ENCODE results near the gene FFAR2. TPM values are rescaled to one million over a fixed set of nuclear protein-coding genes. Genes with fewer than 3 reads are reported as not detected.
"Not testable (repeated sequence)": the region's sequence is repeated elsewhere in the genome, so short reads cannot be mapped to it uniquely, and the experiment has no call there.

FFAR2 gene
- not detected in 2 replicates for total RNA-seq (2014; rRNA removed; shearing (Covaris generic))

DNA sequence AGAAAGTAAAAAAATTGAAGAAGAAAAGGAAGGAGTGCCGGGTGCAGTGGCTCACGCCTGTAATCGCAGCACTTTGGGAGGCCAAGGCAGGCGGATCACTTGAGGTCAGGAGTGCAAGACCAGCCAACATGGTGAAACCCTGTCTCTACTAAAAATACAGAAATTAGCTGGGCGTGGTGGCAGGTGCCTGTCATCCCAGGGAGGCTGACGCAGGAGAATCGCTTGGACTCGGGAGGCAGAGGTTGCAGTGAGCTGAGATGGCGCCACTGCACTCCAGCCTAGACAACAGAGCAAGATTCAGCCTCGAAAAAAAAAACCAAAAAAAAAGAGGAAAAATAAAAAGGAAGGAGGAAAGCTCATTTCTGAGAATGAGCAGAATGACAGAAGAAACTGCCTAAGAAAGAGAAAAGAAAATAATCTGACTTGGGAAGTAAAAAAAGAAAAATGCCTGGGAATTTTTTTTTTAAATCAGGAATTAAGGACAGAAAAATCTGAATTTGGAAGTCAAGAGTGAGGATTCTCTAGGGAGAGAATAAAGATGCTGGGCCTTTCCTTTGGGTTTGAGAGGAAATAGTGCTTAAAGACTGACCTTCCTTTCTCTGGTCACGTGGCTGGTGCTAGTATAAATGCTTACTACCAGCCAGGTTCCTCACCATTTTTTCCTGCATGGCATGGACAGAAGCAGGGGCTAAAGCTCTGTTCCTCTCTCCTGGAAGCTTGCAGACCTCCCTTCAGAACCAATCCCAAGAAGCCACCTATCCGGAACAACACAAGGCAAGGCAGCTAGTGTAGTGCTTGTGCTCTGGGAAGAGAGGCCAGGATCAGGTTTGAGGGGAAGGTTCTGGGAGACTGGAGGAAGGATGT is at the start of gene FFAR2:
TSS of gene FFAR2 (plus strand) at position 652 of the 864 bp plus-strand sequence. CDS start 1,458 bp downstream, outside the sequence.
- DNase-seq (ENCODE audit: low read depth) = no peak

DNA sequence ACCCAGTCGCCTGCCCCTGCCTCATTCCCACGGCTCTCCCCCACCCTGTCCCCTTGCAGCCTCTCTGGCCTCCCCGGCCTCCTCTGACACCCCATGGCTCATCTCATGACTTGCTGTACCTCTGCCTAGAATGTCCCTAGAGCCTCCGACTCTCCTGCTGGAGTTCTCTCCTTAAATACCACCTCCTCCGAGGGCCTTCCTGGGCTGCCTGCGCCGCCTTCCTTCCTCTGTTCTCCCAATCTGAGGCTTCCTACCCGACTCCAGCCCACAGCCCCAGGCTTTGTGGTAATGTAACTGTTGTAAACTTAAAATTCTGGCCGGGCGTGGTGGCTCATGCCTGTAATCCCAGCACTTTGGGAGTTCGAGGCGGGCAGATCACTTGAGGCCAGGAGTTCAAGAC is 49.5 kb upstream of the FFAR2 start:
- no peak for DNase-seq (ENCODE audit: low read depth)

DNA sequence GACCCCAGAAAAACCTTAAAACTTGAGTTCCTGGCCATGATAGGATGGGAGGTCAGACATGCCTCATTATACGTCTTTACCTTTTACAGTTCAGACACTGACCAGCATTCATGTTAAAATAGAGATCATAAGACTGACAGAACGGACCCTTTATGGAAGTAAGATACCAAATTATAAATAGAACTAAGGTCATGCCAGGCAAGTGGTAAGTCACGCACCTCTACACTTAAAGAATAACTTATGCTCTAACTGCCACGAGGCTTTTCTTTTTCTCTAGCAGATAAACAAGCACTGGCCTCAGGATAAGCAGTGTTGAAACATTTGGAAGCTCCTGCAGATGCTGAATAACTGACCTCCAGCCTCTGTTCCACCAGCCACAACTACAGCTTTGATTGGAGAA is 48.8 kb upstream of the FFAR2 start:
- no peak for DNase-seq (ENCODE audit: low read depth)

DNA sequence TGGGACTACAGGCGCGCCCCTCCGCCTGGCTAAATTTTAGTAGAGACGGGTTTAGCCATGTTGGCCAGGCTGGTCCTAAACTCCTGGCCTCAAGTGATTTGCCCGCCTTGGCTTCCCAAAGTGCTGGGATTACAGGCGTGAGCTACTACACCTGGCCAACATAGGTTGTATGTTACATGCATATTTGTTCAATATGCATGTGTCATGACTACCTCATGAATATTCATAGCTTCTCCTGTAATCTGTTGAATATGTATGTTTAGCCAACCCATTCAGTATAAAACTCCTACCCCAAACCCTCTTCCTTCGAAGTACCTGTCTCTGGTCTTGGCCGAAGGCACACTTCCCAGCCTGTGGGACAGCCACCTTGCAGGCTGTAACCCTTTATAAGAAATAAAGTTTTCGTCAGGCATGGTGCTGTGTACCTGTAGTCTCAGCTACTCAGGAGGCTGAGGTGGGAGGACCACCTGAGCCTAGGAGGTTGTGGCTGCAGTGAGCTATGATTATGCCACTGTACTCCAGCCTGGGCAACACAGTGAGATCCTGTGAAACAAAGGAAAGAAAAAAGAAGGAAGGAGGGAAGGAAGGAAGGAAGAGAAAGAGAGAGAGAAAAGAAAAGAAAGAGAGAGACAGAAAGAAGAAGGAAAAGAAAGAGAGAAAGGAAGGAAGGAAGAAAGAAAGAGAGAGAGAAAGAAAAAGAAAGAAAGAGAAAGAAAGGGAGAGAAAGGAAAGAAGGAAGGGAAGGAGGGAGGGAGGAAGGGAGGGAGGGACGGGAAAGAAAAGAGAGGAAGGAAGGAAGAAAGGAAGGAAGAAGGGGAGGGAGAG is 47.9 kb upstream of the FFAR2 start:
- no peak for DNase-seq (ENCODE audit: low read depth)

DNA sequence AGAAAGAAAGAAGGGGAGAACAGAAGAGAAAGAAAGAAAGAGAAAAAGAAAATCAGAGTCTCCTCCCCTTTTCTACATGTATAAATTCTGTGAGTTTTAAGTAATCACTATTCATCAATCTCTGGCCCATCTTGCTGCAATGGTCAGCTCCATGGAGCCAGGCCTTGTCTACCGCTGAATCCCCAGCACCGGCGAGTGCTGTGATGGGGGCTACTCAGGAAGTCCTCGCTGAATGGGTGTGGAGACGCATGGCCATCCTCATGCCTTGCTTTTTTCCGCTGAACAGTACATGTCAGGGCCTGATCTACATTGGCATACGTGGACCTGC is 47.3 kb upstream of the FFAR2 start:
- DNase-seq (ENCODE audit: low read depth) = no peak

DNA sequence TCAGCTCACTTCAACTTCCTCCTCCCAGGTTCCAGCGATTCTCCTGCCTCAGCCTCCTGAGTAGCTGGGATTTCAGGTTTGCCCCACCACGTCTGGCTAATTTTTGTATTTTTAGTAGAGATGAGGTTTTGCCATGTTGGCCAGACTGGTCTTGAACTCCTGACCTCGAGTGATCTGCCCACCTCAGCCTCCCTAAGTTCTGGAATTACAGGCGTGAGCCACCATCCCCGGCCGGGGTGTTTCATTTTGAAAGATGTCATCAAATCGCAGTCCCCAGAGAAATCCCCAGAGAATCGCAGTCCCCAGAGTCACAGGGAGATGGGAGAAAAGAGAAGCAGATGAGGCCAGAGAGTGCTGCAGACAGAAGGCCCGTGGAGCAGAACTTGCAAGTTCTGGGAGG is 46.6 kb upstream of the FFAR2 start:
- not testable (repeated sequence) for DNase-seq (ENCODE audit: low read depth)

DNA sequence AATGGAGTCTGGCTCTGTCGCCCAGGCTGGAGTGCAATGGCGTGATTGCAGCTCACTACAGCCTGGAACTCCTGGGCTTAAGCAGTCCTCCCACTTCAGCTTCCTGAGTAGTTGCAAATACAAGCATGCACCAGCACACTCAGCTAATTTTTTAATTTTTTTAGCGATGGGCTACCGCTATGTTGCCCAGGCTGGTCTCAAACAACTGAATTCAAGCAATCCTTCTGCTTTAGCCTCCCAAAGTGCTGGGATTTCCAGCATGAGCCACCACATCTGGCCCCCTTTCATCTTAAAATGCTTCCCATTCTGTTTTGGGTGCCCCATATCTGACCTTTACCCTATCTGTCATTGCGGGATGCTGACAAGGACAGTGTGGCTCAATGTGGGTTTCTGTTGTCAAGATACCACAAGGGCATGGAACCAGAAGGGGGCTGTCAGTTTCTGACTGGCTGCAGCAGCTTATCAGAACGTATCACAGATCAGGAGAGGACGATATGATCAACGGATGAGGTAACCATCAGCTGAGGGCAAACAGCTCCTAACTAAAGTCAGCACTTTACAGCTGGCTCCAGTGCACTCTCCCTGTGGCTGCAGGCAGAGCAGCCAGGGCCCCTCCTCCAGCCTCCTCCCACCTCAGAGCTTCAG is 44.8 kb upstream of the FFAR2 start:
- no peak for DNase-seq (ENCODE audit: low read depth)

DNA sequence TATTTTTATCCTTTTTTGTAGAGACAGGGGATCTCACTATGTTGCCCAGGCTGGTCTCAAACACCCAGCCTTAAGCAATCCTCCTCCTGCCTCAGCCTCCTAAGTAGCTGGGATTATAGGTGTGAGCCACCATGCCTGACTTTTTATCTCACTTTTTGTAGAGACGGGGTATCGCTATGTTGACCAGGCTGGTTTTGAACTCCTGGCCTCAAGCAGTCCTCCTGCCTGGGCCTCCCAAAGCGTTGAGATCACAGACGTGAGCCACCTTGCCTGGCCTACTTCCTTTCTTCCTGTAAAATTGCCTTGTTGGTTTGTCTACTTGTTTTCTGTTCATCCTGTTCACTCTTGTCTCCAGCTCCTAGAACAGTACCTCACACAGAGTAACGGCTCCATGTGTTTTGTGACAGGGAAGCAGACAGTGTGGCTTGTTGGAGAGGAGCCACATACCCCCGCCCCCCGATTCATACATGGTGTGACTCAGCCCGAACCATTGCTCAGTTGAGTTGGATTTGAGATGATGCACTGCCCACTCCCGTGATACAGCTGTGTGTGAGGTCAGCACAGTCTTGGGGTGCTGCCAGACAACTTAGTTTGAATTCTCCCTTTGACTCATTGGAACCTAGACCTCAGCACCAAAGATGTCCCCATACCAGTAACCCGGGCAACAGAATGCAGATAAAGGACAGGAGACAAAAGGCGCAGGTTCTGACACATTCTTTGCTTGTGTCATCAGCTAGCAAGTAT is 43.0 kb upstream of the FFAR2 start:
- DNase-seq (ENCODE audit: low read depth) = peak; percentile 83

DNA sequence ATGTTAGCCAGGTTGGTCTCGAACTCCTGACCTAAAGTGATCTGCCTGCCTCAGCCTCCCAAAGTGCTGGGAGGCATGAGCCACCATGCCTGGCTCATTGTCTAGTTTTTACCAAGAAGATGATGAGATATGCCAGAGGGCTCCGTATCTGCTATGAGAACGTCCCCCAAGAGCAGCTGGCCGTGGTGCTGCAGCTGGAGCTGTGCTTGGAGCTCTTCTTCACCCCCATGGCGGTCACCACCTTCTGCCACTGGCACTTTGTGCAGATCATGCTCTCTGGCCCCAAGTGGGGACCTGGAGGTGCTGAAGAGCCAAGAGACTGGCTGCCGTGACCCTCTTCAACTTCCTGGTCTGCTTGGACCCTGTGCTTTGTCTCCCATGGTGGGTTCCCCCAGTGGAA is 40.4 kb upstream of the FFAR2 start:
- no peak for DNase-seq (ENCODE audit: low read depth)

DNA sequence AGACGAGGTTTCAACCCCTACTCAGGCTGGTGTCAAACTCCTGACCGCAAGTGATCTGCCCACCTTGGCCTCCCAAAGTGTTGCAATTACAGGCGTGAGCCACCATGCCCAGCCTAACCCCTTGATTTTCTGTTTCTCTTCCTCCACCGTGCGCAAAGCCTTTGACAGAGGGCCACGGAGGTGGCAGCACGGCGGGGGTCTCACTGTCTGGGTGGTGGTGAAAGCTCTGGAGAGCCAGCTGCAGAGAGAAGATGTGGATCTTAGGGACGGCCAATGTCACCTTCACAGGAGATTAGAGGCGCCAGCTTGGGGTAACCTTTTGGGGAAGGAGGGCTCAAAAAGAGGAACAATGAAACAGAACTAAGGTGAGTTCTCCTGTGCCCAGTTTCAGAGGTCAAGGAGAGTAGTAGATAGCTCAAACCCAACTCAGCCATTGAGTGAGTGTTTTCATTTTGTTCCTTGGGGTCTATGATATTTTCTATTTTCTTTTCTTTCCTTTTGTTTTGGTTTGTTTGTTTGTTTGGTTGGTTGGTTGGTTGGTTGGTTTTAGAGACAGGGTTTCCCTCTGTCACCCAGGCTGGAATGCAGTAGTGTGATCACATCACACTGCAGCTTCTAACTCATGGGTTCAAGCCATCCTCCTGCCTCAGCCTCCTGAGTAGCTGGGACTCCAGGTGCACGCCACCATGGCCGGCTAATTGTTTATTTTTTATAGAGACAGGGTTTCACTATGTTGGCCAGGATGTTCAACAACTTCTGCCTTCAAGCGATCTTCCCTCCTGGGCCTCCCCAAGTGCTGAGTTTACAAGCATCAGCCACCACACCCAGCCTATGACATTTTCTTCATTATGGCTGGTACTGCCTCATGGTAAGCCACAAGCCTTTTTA is 39.5 kb upstream of the FFAR2 start:
- DNase-seq (ENCODE audit: low read depth) = no peak

DNA sequence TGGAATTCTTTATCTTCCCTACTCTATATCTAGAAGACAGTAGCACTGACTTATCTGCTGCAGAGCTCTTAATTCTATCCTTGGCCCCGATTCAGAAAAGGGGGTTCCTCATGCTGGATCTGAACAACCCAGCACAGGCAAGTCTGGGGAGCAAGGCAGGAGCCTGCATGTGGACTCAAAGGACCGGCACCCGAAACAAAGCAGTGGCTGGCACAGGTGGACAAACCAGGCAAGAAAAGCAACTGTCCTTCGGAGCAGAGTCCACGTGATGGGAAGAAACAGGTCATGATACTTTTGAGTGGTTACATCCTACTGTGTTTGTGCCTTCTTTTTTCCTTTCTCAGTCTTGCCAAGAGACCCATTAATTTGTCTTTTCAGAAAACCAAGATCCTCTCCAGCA is 38.9 kb upstream of the FFAR2 start:
- DNase-seq (ENCODE audit: low read depth) = no peak

DNA sequence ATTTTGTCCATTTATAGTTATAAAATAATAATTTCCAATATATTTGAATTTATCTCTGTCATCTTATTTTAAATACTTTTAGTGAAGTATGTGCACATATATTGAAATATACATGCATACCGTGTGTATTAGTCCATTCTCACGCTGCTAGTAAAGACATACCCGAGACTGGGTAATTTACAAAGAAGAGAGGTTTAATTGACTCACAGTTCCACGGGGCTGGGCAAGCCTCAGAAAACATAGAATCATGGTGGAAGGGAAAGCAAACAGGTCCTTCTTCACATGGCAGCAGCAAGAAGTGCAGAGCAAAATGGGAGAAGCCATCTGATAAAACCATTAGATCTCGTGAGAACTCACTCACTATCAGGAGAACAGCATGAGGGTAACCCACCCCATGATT is 37.6 kb upstream of the FFAR2 start:
- DNase-seq (ENCODE audit: low read depth) = no peak

DNA sequence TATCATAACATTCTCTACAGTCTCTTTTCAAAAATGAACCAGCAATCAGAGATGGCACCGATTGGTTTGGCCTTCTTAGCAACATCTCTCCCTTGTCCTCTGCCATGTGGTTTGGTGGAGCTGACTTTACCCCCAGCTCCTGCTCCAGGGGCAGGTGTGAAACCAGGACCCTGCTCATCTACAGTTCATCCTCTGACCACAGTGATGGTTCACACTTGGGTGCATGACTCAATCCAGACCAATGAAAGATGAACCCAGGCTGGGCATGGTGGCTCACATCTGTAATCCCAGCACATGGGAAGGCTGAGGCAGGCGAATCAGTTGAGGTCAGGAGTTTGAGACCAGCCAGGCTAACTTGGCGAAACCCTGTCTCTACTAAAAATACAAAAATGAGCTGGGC is 33.6 kb upstream of the FFAR2 start:
- DNase-seq (ENCODE audit: low read depth) = no peak

DNA sequence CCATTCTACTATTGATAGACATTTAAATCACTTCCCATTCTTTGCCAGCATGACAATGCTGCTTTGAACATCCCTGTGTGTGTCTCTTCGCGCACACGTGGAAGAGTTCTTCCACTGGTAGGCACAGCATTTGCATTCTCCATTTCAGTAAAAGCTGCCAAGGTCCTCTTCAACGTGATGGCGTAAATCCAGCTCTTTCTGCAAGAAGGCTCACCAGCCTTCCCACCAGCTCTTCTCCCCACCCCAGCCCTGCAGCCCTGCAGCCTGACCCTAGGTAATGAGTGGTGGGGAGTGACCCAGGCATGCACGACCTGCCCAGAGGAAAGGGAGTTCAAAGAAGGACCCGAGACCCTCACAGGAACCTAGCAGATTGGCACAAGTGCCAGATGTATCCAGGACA is 31.7 kb upstream of the FFAR2 start:
- no peak for DNase-seq (ENCODE audit: low read depth)

DNA sequence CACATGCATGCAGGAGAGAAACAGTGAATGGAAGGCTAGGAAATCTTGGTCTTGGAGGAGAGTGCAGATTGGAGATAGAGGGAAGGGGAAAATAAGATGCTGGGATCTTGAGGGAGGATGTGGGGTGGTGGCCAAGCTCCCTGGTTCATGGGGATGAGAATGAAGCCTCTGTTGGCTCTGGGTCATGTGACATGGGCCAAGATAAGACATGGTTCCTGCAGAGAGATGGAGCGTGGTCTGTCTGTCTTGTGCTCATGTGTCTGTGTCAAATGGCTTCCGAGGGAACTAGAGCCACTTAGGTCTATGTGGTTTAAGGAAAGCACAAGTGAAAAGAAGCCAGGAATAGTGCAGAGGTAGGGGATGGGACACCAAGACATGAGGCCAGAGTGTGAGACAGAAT is 30.8 kb upstream of the FFAR2 start:
- no peak for DNase-seq (ENCODE audit: low read depth)

DNA sequence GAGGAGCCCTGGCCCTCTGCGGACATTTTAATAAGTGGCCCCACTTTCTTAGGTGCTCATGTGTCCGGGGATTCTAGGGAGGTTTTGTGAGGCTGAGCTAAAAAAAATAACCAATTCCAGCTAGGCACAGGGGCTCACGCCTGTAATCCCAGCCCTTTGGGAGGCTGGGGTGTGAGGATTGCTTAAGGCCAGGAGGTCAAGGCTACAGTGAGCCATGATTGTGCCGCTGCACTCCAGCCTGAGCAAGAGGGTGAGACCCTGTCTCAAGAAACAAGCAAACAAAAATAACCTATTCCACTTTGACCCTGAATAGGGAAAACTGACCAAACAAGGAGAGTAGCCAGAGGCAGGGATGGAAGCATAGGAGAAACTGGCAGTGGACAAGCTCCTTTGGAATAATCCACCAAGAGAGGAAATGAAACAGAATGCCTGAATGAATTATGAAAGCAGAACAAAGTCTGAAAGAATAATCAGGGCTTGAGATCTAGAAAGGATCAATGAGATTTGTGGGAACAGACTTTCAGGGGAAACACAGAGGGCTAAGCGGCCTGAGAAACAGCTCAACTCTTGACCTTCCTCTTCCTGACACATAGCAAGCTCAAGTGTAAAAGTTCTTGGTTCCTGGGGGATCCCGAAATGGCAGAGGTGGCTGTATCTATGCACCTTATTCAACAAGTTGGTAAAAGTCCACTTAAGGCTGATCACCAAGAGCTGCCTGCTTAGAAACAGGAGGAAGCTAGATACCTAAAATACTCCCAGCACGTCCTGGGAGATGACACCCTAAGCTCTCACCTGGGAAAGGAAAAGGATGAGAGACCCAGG is 30.1 kb upstream of the FFAR2 start:
- no peak for DNase-seq (ENCODE audit: low read depth)

DNA sequence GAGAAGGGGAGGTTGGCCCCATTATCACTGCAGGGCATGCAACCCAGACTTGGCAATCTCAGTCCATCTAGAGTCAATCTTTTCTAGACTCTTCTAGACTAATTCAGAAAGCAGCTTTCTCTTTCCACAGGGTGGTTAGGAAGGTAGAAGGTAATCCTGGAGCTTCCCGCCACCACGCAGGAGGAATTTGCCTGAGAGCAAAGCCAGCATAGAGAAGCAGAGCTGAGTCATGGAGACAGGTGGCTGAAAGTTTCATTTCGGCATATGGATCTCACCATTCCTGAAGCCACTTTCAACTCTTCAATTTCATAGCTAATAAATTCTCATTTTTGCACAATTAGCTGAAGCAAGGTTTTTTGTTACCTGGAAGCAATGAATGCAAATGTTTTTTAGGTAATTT is 29.0 kb upstream of the FFAR2 start:
- no peak for DNase-seq (ENCODE audit: low read depth)

DNA sequence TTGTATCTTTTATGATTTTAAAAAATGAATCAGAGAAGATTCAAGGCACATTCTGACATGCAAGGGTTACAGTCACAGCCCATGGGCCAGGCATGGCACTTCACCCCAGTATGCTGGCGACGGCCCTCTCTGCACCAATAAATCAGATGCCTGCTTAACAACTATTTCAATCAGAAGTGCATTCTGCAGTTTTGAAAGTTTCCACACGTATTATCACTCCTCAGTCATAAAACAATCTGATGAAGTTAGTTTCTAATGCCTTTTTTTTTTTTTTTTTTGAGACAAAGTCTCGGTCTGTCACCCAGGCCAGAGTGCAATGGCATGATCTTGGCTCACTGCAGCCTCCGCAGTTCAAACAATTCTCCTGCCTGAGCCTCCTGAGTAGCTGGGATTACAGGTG is 28.3 kb upstream of the FFAR2 start:
- DNase-seq (ENCODE audit: low read depth) = no peak

DNA sequence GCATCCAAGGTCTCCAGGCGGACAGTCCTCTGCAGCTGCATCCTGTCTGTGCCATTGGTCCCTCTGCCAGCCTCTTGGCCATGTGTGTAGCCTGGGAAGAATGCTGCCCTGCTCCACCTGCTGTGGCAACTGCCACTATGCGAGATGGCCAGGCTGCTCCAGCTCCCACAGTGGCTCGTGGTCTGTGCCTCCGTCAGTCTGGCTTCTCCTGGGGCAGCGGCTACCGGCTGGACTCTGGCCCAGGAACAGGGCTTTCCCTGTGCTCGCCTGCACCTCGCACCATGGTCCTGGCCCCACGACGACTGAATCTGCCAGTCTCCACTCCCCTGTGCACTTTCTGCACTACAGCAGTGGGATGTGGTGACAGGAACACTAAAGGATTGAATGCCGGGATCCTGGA is 26.7 kb upstream of the FFAR2 start:
- DNase-seq (ENCODE audit: low read depth) = no peak

DNA sequence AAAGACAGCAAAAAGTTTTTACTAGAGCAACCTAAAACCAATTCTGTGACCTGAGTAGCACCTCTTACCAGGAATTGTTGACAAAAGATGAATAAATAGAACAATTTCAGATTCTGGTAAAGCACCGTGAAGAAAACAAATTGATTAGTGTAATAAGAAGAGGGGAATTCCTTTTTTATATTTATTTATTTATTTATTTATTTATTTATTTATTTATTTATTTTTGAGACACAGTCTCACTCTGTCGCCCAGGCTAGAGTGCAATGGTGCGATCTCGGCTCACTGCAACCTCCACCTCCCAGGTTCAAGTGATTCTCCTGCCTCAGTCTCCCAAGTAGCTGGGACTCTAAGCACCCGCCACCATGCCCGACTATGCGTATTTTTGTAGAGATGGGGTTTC is 24.7 kb upstream of the FFAR2 start:
- DNase-seq (ENCODE audit: low read depth) = not testable (repeated sequence)
